GM18873 (cell line): ENCODE data around the gene PTDSS2.
"Not testable (repeated sequence)": the region's sequence is repeated elsewhere in the genome, so short reads cannot be mapped to it uniquely, and the experiment has no call there.

Source experiments
- ATAC-seq: cut with Tn5 transposase; IDR thresholded peaks from one replicate; pipeline ENCODE4 v1.9.1; 2021; ENCODE audit warnings: mild to moderate bottlenecking, moderate library complexity, moderate number of reproducible peaks; ENCODE audit not compliant: unreplicated experiment, low FRiP score

Gene PTDSS2

DNA sequence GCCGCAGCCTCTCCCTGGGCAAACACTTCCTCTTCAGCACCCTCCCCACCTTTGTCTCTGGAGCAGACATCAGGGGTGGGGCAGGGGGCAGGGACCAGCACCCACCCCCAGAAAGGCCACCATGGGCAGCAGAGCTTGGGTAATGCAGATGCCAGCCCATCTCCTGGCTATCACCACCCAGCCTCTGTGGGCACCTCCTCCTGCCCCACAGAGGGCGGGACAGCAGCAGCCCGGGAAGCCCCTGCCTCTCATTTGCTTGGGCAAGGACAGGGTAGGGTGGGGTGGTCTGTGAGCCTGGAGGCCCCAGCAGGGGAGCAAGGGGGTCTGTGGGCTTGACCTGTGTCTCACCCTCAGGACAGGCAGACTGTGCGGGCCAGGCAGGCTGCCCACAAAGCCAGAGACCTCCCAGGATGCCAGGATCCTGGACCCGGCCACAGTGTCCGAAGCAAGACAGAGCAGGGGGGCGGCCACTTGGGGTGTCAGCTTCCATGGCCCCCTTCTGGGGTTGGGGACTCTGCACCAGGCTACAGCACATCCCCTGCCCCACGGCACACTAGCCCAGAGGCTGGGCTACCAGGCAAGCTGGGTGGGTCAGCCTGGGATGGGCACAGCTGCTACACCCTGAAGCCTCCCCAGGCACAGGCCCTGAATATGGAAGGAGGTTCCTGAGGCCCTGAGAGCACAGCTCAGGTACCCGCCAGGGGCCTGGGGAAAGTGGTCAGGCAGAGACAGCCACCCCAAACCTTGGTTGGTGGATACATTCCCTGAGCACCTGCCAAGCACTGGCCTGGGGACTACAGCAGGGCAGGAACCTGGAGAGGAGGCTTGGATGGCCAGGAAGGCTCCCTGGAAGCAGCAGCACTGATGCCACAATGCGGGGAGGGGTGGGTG, 52.5 kb downstream of the PTDSS2 start:
- no peak for ATAC-seq

GRCh38 chr11:503179-503981, 53.3 kb downstream of the PTDSS2 start:
- no peak for ATAC-seq

DNA sequence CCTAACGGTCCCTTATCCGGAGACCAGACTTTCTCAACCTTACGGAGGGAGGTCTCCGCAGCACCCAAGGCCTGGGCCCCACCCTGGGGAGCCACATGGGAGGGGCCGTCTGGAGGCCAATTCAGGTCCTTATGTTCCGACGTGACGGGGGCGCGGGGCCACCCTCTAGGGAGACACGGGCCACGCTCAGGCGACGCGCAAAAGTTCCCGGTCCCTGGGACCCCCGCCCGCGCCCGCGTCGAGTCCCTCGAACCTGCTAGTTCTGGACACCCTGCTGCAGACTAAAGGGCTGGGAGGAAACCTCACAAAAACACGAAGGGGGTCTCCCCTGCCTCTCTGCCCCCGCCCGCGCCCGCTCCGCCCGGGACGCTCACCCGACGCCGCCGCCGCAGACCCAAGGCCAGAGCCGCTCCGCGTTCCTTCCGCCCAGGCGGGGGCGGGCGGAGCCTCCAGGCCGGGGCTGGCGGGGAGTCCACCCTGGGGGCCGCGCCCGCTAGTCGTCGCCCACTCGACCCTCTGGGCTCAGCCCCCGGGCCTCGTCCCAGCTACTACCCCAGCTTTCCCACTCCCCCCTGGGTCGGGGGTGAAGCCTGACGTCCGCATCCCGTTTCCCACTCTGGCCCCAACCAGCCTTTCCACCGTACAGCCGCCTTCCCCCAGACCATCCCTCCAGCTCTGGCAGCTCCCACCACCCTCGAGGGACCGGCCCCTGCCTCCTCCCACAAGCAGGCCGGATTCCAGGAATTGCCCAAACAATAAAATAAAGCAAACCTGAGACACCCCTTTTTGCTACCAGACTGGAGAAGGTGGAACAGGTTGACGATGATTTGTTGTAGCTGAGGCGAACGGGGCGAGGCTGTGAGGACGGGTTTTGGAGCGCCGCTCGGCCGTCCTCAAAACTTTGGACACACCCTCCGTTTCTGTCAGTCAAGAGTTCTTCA, 54.2 kb downstream of the PTDSS2 start:
- no peak for ATAC-seq

DNA sequence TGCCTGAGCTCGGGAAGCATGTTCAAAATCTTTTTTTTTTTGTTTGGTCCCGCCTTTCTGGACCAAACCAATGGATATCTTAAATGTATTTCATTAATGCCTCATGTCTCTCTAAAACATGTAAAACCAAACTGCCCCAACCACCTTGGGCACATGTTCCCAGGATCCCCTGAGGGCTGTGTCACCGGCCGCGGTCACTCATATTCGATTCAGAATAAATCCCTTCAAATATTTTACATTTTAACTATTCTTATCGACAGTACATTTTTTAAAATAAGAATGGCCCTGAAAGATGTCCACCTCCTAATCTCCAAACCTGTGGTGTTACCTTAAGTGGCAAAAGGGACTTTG, 54.9 kb downstream of the PTDSS2 start:
- ATAC-seq, result no peak

GRCh38 chr11:506238-506994, 56.3 kb downstream of the PTDSS2 start:
- peak; percentile 56 for ATAC-seq

GRCh38 chr11:506995-507726, 57.1 kb downstream of the PTDSS2 start, which contains the start of gene RNH1:
TSS of gene RNH1 (minus strand) at chr11:507242. CDS start at chr11:502162, 5,080 bp downstream.
- peak; percentile 27 for ATAC-seq

DNA sequence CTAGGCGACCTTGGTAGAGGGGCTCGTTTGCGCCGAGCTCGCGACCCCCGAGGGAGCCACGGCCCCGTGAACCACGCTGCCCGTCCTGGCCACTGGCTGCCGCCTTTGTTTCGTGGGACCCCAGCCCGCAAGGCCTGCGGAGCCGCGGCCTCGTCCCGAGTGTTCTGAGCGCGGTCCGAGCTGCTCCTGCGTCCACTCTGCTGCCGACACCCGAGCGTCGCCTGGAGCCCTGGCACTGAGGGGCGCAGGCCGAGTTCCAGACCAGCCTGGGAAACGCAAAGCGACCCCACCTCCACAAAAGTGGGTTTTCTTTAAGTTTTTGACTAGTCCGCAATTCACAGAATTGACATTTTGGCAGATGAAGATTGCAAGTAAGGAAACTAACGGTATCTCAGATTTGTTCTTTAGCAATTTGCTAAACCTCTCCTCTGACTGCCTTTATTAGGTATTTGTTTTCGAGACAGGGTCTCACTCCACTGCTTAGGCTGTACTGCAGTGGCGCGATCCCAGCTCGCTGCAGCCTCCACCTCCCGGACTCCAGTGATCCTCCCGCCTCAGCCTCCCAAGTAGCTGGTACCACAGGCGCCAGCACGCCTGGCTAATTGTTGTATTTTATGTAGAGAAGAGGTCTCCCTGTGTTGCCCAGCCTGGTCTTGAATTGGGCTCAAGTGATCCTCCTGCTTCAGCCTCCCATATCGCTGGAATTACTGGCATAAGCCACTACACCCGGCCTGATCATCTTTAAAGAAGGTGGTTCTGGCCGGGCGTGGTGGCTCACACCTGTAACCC, 57.8 kb downstream of the PTDSS2 start:
- no peak for ATAC-seq

- no peak for ATAC-seq
Observed at GRCh38 chr11:508956-509355, 58.9 kb downstream of the PTDSS2 start.

- no peak for ATAC-seq
Observed at GRCh38 chr11:512761-513595, 62.9 kb downstream of the PTDSS2 start.

DNA sequence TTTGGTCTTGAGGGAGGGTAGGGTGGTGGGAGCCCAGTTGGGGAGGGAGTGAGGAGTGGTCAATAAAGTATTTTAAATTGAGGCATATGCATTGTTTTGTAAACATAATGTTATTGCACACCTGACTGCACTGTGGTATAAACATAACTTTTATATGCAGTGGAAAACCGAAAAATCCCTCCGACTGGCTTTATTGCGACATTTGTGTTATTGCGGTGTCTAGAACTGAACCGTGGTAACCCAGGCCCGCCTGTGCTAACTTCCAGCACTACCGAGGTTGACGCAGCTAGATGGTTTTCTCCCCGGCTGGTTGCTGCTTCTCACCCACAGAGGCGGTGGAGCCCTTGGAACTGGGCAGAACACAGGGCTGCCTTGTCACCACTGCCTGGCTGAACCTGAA, 64.5 kb downstream of the PTDSS2 start:
- ATAC-seq, result no peak

- no peak for ATAC-seq
Observed at GRCh38 chr11:515131-515530, 65.1 kb downstream of the PTDSS2 start.

DNA sequence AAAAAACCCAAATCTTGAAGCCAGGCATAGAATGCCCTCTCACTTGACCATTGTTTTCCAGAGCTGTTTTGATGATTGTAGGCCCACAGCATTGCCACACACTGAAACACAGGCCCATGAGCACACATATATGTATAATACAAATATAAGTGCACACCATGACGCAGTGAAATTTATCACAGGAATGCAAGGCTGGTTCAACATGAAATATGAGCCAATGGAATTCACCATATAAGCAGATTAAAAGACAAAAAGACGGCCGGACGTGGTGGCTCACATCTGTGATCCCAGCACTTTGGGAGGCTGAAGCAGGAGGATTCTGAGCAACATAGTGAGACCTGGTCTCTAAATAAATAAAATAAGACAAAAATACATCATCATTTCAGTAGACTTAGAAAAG, 66.3 kb downstream of the PTDSS2 start:
- no peak for ATAC-seq

DNA sequence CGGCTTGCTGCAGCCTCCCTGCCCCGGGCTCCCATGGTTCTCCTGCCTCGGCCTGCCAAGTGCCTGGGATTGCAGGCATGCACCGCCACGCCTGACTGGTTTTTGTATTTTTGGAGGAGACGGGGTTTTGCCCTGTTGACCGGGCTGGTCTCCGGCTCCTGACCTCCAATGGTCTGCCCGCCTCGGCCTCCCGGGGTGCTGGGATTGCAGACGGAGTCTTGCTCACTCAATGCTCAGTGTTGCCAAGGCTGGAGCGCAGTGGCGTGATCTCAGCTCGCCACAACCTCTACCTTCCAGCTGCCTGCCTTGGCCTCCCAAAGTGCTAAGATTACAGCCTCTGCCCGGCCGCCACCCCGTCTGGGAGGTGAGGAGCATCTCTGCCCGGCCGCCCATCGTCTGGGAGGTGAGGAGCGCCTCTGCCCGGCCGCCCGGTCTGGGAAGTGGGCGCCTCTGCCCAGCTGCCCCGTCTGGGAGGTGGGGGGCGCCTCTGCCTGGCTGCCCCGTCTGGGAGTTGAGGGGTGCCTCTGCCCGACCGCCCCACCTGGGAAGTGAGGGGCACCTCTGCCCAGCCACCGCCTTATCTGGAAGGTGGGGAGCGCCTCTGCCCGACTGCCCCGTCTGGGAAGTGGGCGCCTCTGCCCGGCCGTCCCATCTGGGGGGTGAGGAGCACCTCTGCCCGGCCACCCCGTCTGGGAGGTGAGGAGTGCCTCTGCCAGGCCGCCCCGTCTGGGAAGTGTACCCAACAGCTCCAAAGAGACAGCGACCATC, 67.0 kb downstream of the PTDSS2 start:
- not testable (repeated sequence) for ATAC-seq

- no peak for ATAC-seq
Observed at GRCh38 chr11:518463-519202, 68.6 kb downstream of the PTDSS2 start.

- no peak for ATAC-seq
Observed at GRCh38 chr11:520428-521176, 70.5 kb downstream of the PTDSS2 start.
